ENCODE data around the gene AGER.

- TF ChIP-seq CTCF (conservative IDR thresholded peaks at IDR 0.05; ENCODE audit: low read length), result no peak
- TF ChIP-seq EZH2phosphoT487 (IDR thresholded peaks at IDR 0.05; ENCODE audit: borderline replicate concordance), result no peak
Observed at GRCh38 chr6:32173051-32173727, 10.9 kb downstream of the AGER start.

All from Loucy (cell line).